HEK293 (cell line): ENCODE measurements around the gene PCDHAC2.

Experiments
- CTCF ChIA-PET: fragments of 350-600 bp; formaldehyde crosslinking; extraction: SDS; loops from one replicate; lab custom pipeline; 2021; ENCODE audit warnings: antibody characterized with exemption; lab: Yijun Ruan, JAX
- POLR2A ChIA-PET: fragments of 300-600 bp; formaldehyde crosslinking; extraction: SDS; loops from one replicate; lab custom pipeline; 2020; ENCODE audit warnings: antibody characterized with exemption, inconsistent platforms; lab: Yijun Ruan, JAX
- H3K27ac ChIP-seq: fragments of 200-500 bp; sonication (Bioruptor generic); 2 replicates; pipeline ENCODE4 v1.5.1; 2014; ENCODE audit warnings: low read depth, low read length, control low read depth, inconsistent platforms; ENCODE audit errors: extremely low read depth
- H3K36me3 ChIP-seq, 2 experiments: fragments of 200-500 bp in 1 of 2; sonication (Bioruptor generic) in 1 of 2; 1 replicate in 1 of 2; 2 replicates in 1 of 2; pipeline ENCODE4 v1.5.1; 2014 to 2017; ENCODE audit warnings: inconsistent platforms in 2 of 2, low read length in 2 of 2; ENCODE audit not compliant: control insufficient read depth in 2 of 2, insufficient read depth in 1 of 2
- H3K4me1 ChIP-seq: fragments of 200-500 bp; sonication (Bioruptor generic); 2 replicates; pipeline ENCODE4 v1.5.1; 2014; ENCODE audit warnings: mild to moderate bottlenecking, low read length, inconsistent platforms; ENCODE audit not compliant: control insufficient read depth, insufficient read depth
- H3K4me3 ChIP-seq: 2 replicates; pipeline ENCODE4 v1.5.1; 2011; ENCODE audit warnings: low read depth, mild to moderate bottlenecking, control low read depth, low read length, moderate library complexity
- H3K9me3 ChIP-seq: fragments of 200-500 bp; sonication (Bioruptor generic); 2 replicates; pipeline ENCODE4 v1.5.1; 2014; ENCODE audit warnings: low read depth, low read length, inconsistent platforms; ENCODE audit not compliant: control insufficient read depth, insufficient read depth
- FEZF1 ChIP-seq: fragments of 450-650 bp; formaldehyde crosslinking; IDR thresholded peaks from 2 replicates; pipeline ENCODE4 v1.5.1; 2016; ENCODE audit warnings: missing biosample characterization, missing genetic modification characterization
- KLF17 ChIP-seq: fragments of 450-650 bp; formaldehyde crosslinking; IDR thresholded peaks from 2 replicates; pipeline ENCODE4 v1.5.1; 2016; ENCODE audit warnings: missing biosample characterization, missing genetic modification characterization
- KLF9 ChIP-seq: fragments of 450-650 bp; formaldehyde crosslinking; IDR thresholded peaks from 2 replicates; pipeline ENCODE4 v1.5.1; 2016; ENCODE audit warnings: missing biosample characterization, missing genetic modification characterization, low read depth
- MZF1 ChIP-seq: fragments of 450-650 bp; formaldehyde crosslinking; IDR thresholded peaks from 2 replicates; pipeline ENCODE4 v1.5.1; 2017; ENCODE audit warnings: missing biosample characterization, missing genetic modification characterization, borderline replicate concordance
- OSR2 ChIP-seq: fragments of 450-650 bp; formaldehyde crosslinking; IDR thresholded peaks from 2 replicates; pipeline ENCODE4 v1.5.1; 2016; ENCODE audit warnings: missing biosample characterization, missing genetic modification characterization
- REPIN1 ChIP-seq: fragments of 450-650 bp; formaldehyde crosslinking; IDR thresholded peaks from 2 replicates; pipeline ENCODE4 v1.5.1; 2017; ENCODE audit warnings: missing biosample characterization, missing genetic modification characterization, low read depth
- TRIM28 ChIP-seq: IDR thresholded peaks from 2 replicates; pipeline ENCODE4 v1.6.1; 2011; ENCODE audit warnings: low read length, control low read depth, borderline replicate concordance
- ZBTB11 ChIP-seq: fragments of 450-650 bp; formaldehyde crosslinking; conservative IDR thresholded peaks from 2 replicates; pipeline ENCODE4 v1.5.1; 2016; ENCODE audit warnings: low read depth, missing biosample characterization, missing genetic modification characterization
- ZBTB44 ChIP-seq: fragments of 450-650 bp; IDR thresholded peaks from 2 replicates; pipeline ENCODE4 v1.5.1; 2018; ENCODE audit warnings: missing biosample characterization, mild to moderate bottlenecking, missing genetic modification characterization
- ZFP3 ChIP-seq: fragments of 450-650 bp; formaldehyde crosslinking; IDR thresholded peaks from 2 replicates; pipeline ENCODE4 v1.5.1; 2016; ENCODE audit warnings: low read depth, missing biosample characterization, missing genetic modification characterization
- ZNF132 ChIP-seq: fragments of 450-650 bp; formaldehyde crosslinking; IDR thresholded peaks from 2 replicates; pipeline ENCODE4 v1.5.1; 2017; ENCODE audit warnings: missing biosample characterization, missing genetic modification characterization, borderline replicate concordance
- ZNF133 ChIP-seq: fragments of 450-650 bp; formaldehyde crosslinking; IDR thresholded peaks from 2 replicates; pipeline ENCODE4 v1.5.1; 2016; ENCODE audit warnings: missing biosample characterization, missing genetic modification characterization
- ZNF155 ChIP-seq: fragments of 450-650 bp; formaldehyde crosslinking; IDR thresholded peaks from 2 replicates; pipeline ENCODE4 v1.5.1; 2016; ENCODE audit warnings: missing biosample characterization, missing genetic modification characterization
- ZNF175 ChIP-seq: fragments of 450-650 bp; formaldehyde crosslinking; IDR thresholded peaks from 2 replicates; pipeline ENCODE4 v1.5.1; 2016; ENCODE audit warnings: missing biosample characterization, missing genetic modification characterization
- ZNF23 ChIP-seq: fragments of 450-650 bp; formaldehyde crosslinking; IDR thresholded peaks from 2 replicates; pipeline ENCODE4 v1.5.1; 2016; ENCODE audit warnings: missing biosample characterization, missing genetic modification characterization, borderline replicate concordance
- ZNF302 ChIP-seq: fragments of 450-650 bp; formaldehyde crosslinking; IDR thresholded peaks from 2 replicates; pipeline ENCODE4 v1.5.1; 2016; ENCODE audit warnings: missing biosample characterization, missing genetic modification characterization, low read depth
- ZNF366 ChIP-seq: fragments of 450-650 bp; formaldehyde crosslinking; conservative IDR thresholded peaks from 2 replicates; pipeline ENCODE4 v1.5.1; 2016; ENCODE audit warnings: missing biosample characterization, missing genetic modification characterization
- ZNF416 ChIP-seq: fragments of 450-650 bp; formaldehyde crosslinking; IDR thresholded peaks from 2 replicates; pipeline ENCODE4 v1.5.1; 2016; ENCODE audit warnings: missing biosample characterization, missing genetic modification characterization
- ZNF555 ChIP-seq: fragments of 450-650 bp; formaldehyde crosslinking; conservative IDR thresholded peaks from 2 replicates; pipeline ENCODE4 v1.5.1; 2017; ENCODE audit warnings: missing biosample characterization, mild to moderate bottlenecking, missing genetic modification characterization, inconsistent platforms
- ZNF561 ChIP-seq: fragments of 450-650 bp; IDR thresholded peaks from 2 replicates; pipeline ENCODE4 v1.5.1; 2018; ENCODE audit warnings: missing biosample characterization, missing genetic modification characterization, borderline replicate concordance
- ZNF623 ChIP-seq: fragments of 450-650 bp; formaldehyde crosslinking; IDR thresholded peaks from 2 replicates; pipeline ENCODE4 v1.5.1; 2016; ENCODE audit warnings: missing biosample characterization, missing genetic modification characterization
- ZNF670 ChIP-seq: fragments of 450-650 bp; formaldehyde crosslinking; IDR thresholded peaks from 2 replicates; pipeline ENCODE4 v1.5.1; 2016; ENCODE audit warnings: missing biosample characterization, missing genetic modification characterization, low read depth
- ZNF747 ChIP-seq: fragments of 450-650 bp; formaldehyde crosslinking; IDR thresholded peaks from 2 replicates; pipeline ENCODE4 v1.5.1; 2016; ENCODE audit warnings: missing biosample characterization, missing genetic modification characterization
- ZNF76 ChIP-seq: fragments of 450-650 bp; formaldehyde crosslinking; IDR thresholded peaks from 2 replicates; pipeline ENCODE4; 2016; ENCODE audit warnings: low read depth, missing biosample characterization, missing genetic modification characterization, borderline replicate concordance

PCDHAC2 gene

GRCh38 chr5:140988100-140988499, 21.8 kb downstream of the PCDHAC2 start (continued):
- TF ChIP-seq ZNF175 (tag by site-specific recombination) (no peak), ZNF302 (no peak), ZNF555 (tag by site-specific recombination) (no peak), ZNF76 (tag by site-specific recombination) (no peak), KLF17 (tag by site-specific recombination) (no peak)

- ChIA-PET CTCF (interaction anchor here (0.6 to 0.7 kb wide), 2 partner anchors 14 to 51 kb away, joined by 3 read pairs; no protein-coding TSS in a partner anchor), POLR2A (interaction anchor here (1.0 kb wide), 1 partner anchor 16 kb away, joined by 3 read pairs; no protein-coding TSS in a partner anchor)
- H3K4me1 ChIP-seq, result no peaks in the 10 kb centered on the region
- TF ChIP-seq TRIM28 (no peak), ZNF155 (tag by site-specific recombination) (no peak), REPIN1 (tag by site-specific recombination) (no peak), ZNF416 (no peak), ZNF623 (no peak), FEZF1 (no peak), ZNF561 (tag by site-specific recombination) (no peak), ZNF23 (tag by site-specific recombination) (no peak), ZBTB44 (no peak), KLF9 (no peak), ZNF132 (tag by site-specific recombination) (no peak), ZNF747 (no peak), ZBTB11 (tag by site-specific recombination) (no peak), OSR2 (tag by site-specific recombination) (no peak), ZNF133 (no peak), ZNF366 (tag by site-specific recombination) (no peak), ZNF670 (tag by site-specific recombination) (no peak), ZNF175 (tag by site-specific recombination) (no peak), MZF1 (tag by site-specific recombination) (no peak), ZFP3 (tag by site-specific recombination) (no peak)
- no peaks in the 10 kb centered on the region for H3K36me3 ChIP-seq
- no peak overlapping the region for H3K27ac ChIP-seq
- H3K4me3 ChIP-seq, result no peak overlapping the region
- no peaks in the 10 kb centered on the region for H3K9me3 ChIP-seq
These were observed 22.3 kb downstream of the PCDHAC2 start for GRCh38 chr5:140988608-140989007.
